A549 treated with dexamethasone at 1 μM for 4 hours (cell line): ENCODE data around the gene ACSL6. TPM values are rescaled to one million over a fixed set of nuclear protein-coding genes. Genes with fewer than 3 reads are reported as not detected.

ENCODE experiments used
- total RNA-seq: library from RNA; stranded (reverse); fragments of 200-300 nt; extraction: Qiagen RNA extraction; gene quantifications from 5 replicates; pipeline ENCODE4 v1.2.3, GENCODE V29; 2022

Gene ACSL6
- total RNA-seq = 0.08 to 0.60 TPM (median 0.15 TPM) in 5 replicates

DNA sequence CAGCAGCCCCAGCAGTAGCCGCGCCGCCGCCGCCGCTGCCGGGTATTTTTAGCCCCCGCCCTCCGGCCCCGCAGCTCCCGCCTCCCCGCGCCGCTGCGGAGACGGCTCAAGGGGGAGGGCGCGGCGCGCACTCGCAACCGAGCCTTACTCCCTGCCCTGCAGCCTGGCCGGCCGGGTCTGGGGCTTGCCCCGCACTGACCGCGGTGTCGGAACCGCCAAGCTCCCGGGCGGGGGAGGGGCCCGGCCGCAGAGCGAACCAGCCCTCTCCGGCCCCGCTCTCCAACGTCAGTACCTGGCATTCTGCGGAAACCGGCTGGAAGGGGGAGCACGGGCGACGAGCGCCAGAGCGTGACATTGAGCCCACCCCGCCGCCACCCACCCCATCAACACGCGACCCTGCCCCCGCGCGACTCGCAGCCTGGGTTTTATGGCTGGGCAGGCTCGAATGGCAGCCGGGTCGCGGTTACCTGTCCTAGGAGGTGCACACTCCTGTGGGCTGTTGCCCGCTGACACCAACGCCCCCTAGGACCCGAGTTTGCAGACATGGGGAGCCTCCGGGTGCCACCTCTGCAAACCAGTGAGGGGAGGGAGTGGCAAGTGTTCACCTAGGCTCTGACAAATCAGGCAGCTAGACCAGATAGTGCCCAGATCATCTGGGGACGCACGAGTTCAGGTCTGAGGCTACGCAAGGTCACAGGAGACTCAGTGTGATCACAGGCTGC is at the start of gene ACSL6:
TSS of gene ACSL6 (minus strand) at position 37 of the 722 bp plus-strand sequence. CDS start 105 bp downstream, outside the sequence.

GRCh38 chr5:132060501-132061161 is 49.2 kb upstream of the ACSL6 start, which contains the start of gene IL3:
TSS of gene IL3 (plus strand) at chr5:132060655. CDS start at chr5:132060707, 52 bp downstream.

GRCh38 chr5:131945551-131946168 is 65.8 kb downstream of the ACSL6 start, which contains the start of gene MEIKIN:
TSS of gene MEIKIN (minus strand) at chr5:131945663. CDS start at chr5:131945505, 158 bp downstream.

Other genes with a start within 250 kb of the ACSL6 start
- 10.5 to 15.3 TPM (median 11.8 TPM) in 5 replicates for gene FNIP1, start 214.6 kb downstream of the ACSL6 start, total RNA-seq
- not detected in 5 replicates for gene MEIKIN, start 66.0 kb downstream of the ACSL6 start, total RNA-seq
- not detected in 5 replicates for gene IL3, start 49.0 kb upstream of the ACSL6 start, total RNA-seq
- 0.14 to 0.21 TPM (median 0.16 TPM) in 3 of 5 replicates, not detected in the others for gene CSF2, start 62.1 kb upstream of the ACSL6 start, total RNA-seq
- gene P4HA2, start 216.2 kb upstream of the ACSL6 start, total RNA-seq = 43.6 to 56.5 TPM (median 49.4 TPM) in 5 replicates
- 0.59 to 1.5 TPM (median 1.0 TPM) in 5 replicates for gene PDLIM4, start 246.0 kb upstream of the ACSL6 start, total RNA-seq